Stimulated activated CD4-positive, alpha-beta T cell treated with anti-CD3 and anti-CD28 coated beads, Interleukin-2, amount 100 ng/mL, for 4 hours (primary cell): ENCODE measurements around the gene SCO2.
"Not testable (repeated sequence)": the region's sequence is repeated elsewhere in the genome, so short reads cannot be mapped to it uniquely, and the experiment has no call there.

Experiments
- DNase-seq: peaks from one replicate; pipeline ENCODE4 v3.0.0-alpha.2; 2020; ENCODE audit warnings: low read depth

The SCO2 gene

DNA sequence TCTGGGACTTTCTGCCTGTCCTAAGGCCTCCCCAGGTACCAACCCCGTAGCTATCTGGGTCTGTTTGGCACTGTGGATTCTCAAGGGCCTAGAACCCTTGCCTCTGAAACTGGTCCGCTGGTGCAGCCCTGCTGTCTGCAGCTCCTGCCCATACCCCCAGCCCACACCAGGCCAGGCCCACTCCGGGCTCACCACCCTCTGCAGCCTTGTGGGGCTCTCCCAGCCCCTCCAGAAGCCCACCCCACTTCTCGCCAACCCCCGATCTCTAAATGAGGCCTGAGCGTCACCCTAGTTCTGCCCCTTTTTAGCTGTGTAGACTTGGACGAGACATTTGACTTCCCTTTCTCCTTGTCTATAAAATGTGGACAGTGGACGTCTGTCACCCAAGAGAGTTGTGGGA is 25.0 kb upstream of the SCO2 start:
- DNase-seq: no peak

DNA sequence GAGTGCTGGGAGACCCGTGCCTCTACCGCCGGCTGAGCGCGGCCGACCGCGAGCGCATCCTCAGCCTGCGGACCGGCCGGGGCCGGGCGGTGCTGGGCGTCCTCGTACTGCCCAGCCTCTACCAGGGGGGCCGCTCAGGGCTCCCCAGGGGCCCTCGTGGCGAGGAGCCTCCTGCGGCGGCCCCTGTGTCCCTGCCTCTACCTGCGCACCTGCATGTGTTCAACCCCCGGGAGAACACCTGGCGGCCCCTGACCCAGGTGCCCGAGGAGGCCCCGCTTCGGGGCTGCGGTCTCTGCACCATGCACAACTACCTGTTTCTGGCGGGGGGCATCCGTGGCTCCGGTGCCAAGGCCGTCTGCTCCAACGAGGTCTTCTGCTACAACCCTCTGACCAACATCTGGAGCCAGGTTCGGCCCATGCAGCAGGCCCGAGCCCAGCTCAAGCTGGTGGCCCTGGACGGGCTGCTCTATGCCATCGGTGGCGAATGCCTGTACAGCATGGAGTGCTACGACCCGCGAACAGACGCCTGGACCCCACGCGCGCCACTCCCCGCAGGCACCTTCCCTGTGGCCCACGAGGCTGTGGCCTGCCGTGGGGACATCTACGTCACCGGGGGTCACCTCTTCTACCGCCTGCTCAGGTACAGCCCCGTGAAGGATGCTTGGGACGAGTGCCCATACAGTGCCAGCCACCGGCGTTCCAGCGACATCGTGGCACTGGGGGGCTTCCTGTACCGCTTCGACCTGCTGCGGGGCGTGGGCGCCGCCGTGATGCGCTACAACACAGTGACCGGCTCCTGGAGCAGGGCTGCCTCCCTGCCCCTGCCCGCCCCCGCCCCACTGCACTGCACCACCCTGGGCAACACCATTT is 23.8 kb upstream of the SCO2 start:
- no peak for DNase-seq

DNA sequence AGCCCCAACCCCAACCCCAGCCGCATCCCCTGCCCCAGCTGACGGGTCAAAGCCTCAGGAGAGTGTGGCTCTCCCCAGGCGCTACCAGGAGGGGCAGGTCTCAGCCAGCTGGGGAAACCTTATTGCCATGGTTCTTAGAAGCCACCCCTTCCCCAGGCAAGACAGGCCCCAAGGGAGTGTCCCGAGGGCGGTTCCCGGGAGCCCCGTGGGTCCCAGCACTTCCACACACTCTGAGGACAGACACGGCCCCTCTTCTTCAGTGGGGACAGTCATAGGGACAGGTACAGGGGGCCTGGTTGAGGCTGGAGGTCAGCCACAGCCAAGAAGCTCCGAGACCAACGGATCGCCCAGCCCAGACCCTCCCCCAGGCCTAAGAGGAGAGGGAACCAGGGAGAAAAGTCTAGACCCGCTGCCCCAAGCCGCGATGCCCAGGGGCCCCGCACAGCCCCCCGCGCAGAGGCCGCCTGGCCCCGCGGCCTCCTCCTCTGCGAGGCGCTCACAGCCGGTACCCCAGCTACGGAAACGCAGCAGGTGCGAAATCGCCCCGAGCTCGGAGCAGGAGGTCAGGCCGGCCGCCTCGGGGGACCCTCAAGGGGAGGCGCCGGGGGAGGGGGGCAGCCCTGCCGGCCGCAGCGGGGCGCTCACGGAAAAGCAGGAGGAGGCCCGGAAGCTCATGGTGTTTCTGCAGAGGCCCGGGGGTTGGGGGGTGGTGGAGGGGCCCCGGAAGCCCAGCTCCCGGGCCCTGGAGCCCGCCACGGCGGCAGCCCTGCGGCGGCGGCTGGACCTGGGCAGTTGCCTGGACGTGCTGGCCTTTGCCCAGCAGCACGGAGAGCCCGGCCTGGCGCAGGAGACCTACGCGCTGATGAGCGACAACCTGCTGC is 22.9 kb upstream of the SCO2 start:
- peak; percentile 44 for DNase-seq

DNA sequence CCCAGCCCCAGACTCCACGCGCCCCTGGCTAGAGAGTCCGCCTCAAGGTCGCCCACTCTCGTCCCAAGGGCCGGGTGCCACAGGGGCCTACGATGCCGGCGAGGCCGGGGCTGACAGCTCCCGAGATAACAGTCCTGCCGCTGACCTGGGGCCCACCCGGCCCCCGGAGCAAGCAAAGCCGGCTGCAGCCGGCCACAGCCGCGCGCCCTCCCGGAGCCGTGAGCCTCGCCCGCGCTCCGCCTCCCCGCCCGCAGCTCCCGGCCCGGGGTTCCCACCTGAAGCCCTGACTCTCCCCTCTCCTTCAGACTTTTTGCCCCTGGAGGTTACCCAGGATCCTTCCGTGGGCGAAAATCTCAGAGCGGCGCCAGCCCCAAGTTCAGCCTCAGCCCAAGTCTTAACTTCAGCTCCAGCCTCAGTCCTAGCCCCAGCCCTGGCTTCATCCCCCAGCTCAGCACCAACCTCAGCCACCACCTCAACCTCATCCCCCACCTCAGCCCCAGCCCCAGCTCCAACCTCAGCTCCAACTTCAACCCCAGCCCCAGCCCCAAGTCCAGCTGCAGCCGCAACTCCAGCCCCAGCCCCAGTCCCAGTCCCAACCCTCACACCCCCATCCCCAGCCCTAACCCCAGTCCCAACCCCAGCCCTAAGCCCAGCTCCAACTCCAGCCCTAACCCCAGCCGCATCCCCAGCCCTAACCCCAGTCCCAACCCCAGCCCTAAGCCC is 22.0 kb upstream of the SCO2 start:
- DNase-seq: no peak

DNA sequence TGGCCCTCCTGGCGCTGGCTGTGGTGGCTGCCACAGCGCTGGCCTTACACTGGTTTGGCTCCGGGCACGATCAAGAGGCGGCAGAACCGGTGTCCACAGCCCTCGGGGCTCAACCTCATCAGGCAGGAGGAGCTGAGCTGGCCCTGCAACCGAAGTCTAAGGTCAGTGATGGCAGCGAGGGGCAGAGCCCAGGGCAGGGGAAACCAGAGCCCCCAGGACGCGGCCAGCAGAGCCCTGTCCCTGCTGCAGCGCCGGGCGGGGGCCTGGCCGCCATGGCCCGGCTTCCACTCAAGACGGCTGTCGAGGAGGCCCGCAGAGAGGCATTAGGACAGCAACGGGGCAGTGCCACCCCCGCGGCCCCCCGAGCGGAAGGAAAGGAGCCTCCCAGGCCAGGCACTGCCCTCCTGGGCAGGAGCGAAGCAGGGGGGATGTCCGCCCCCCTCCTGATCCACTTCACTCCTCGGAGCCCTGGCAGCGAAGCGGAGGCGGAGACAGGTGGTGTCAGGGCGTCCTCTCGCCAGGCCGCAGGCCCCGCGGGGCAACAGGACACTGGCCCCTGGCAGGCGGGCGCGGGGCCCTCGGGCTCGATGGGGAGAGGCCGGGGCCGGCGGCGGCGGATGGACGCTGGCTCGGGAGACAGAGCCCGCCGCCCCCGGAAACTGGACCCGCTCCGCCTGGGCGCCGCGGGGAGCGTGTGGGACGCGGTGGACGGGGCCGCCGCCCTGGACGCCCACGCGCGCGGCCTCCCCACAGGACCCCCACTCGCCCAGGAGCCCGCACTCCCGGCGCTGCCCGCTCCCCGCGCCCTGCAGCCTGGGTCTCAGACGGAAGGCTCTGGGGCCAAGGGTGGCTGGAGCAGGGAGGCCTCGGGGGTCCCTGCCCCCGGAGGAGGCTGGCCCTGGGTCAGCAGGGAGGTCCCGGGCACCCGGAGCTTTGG is 21.2 kb upstream of the SCO2 start:
- DNase-seq: no peak

DNA sequence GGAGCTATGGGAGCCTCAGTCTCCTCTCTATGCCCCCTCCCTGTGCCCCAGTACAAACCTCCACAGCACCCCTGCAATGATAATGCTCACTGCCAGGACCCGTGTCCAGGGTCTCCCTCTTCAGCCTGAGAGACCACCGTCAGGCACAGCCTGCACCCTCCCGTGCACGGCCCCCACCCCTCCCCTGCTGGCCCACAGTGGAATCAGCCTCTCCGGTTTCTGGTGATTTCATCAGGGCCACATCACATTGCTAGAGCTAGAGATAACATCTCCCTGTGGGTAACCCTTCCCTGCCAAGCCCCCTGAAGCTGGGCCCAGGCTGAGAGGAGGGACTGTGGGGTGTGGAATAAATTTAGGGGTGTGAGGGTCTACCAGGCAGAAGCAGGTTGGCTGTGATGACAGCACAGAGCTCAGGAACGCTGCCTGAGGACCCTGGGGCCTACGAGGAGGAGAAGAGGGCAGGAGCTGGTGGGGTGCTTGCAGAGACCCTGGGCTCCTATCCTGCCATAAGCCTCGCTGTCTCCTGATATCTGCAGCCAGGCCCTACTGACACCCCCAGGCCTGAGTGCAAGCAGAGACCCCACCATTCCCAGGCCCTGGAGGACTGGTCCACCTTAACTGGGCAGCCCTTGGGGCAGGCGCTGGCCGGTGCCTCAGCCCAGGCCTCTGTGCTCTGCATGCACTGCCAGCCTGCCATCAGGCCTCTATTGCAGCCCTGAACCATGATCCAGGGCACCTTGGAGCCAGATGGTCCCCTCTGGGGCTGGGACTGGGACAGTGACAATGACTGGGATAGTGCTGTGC is 20.3 kb upstream of the SCO2 start, which contains the start of gene KLHDC7B:
TSS of gene KLHDC7B (plus strand) at position 378 of the 804 bp plus-strand sequence. CDS start at position 723, 345 bp downstream.
- DNase-seq: no peak

DNA sequence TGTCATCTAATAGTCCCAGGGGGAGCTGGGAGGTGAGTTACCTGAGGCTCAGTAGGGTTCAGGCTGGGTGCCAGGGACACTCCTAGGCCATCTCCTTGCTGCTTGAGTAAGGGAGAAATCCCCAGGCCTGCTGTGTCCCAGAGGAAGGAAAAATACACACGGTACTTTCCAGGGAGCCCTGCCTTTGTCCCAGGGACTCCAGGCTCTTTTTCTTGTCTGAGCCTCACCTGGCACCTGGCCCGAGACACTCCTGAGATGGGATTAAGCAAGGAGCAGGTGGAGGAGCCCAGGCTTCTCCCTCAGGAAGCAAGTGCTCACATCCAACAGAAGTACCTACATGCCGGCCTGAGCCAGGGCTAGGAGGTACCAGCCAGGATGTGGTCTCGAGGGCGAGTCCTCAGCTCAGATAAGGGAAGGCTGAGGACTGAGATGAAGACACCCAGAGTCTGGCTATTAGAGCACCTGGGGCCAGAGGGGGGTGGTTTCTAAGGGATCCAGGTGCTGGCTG is 19.4 kb upstream of the SCO2 start:
- DNase-seq: no peak

DNA sequence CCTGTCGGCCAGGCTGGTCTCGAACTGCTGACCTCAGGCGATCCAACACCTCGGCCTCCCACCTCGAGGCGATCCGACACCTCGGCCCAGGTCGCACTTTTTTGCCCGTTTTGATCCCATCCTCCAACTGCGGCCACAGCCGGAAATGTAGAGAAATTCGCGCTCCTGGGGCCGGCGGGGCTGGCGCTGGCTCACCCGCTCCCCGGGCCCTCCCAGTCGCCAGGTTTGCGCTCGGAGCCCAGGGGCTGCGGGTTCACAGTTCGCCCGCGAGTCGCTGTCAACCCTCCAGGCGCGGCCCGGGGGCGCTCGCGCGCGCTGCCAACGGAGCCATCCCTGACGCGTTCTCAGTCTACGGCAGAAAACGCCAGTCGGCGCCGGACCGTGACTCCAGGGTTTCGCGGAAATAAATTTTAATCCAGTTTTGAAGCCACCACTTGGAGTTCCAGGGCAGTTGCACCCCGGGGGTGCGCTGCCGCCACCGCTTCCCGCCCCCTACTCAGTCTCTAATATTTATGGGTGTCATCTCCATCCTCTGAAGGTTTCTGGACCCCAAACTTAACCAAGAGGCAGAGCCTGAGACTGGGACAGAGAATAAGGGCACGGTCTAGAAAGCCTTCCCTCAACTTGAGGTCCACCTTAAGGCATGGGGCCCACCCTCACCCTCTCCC is 18.8 kb upstream of the SCO2 start:
- peak; percentile 80 for DNase-seq

DNA sequence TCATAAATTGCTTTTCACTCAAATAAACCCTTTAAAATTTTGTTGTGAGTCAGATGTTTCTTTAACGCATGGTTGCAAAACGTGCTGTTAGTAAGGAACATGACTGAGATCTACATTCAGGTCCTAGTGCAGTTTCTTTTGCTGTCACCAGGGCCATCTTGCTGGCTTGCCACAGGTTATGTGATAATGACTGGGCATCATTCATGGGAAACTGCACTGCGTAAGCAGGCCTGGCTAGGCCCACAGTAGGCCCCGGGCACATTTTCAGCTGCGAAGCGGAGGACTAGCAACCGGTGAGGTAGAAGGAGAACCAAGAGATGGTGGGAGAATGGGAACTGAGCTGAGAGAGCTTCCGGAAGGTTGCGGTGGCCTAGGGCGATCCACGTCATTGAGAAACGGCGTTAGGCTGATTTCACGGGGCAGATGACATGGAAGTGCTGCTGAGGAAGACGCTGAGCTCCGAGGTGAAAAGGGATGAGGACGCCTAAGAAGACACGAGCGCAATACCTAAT is 17.1 kb upstream of the SCO2 start:
- no peak for DNase-seq

DNA sequence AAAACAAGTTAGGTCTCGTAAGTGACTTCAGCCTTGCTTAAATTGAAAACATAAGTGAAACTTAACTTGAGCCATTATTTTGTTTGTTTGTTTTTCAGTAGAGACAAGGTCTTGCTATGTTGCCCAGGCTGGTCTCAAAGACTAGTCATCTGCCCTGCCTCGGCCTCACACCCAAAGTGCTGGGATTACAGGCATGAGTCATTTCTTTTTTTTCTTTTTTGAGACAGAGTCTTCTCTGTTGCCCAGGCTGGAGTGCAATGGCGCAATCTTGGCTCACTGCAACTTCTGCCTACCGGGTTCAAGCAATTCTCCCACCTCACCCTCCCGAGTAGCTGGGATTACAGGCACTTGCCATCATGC is 16.2 kb upstream of the SCO2 start:
- DNase-seq: not testable (repeated sequence)

DNA sequence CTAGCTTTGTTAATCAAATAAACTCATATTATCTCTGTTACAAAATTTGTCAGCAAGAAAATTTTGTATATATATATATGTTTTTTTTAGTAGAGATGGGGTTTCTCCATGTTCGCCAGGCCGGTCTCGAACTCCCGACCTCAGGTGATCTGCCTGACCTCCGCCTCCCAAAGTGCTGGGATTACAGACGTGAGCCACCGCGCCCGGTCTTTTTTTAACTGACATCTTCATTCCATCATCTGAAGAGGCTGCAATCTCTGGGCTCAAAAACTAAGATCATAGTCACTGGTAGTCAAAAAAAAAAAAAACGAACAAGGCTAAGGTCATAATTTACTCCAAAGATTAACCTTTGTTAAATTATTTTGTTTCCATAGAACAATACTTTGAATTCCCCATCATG is 15.0 kb upstream of the SCO2 start:
- no peak for DNase-seq

DNA sequence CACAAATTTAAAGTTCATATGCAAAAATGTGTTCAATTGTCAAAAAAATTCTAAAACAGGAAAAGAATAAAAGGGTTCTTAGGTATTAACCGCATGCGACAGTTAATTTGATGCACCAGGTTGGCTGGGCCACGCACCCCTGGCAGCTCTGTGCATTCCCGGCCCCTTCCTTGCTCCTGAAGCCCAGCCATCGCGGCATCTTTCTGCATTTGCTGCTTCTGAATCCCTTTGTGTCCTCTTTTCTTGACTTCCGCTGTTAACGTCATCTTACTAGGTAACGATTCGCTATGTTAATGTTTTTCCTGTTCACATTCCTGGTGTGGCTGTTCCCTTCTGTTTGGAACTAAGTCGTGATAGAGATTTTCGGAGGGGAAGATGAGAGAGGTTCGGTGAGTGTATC is 12.4 kb upstream of the SCO2 start:
- no peak for DNase-seq

DNA sequence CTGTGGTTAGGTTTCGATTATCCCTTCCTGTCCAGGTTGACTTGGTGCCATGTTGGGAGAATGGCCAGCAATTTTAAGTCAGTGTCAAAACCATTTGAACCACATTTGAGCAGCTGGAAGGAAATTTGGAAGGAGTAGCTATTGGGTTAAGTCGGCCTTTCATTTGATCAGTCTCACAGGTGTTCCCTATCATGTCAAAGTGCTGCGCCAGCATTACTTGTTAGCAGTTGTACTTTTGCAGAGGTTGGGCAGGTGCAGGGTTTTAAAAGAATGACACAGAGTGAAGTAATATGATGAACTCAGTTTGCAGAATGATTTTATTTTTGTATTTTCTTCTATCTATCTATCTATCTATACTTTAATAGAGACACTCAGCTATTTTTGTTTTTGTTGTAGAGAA is 10.8 kb upstream of the SCO2 start:
- DNase-seq: no peak

DNA sequence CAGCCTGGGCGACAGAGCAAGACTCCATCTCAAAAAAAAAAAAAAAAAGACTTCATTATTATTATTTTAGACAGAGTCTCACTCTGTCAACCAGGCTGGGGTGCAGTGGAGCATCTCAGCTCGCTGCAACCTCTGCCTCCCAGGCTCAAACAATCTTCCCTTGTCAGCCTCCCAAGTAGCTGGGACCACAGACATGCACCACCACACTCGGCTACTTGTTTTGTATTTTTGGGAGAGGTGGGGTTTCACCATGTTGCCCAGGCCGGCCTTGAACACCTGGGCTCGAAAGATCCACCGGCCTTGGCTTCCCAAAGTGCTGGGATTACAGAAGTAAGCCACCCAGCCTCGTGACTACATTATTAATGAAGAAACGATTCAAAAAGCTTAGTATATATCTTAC is 9.7 kb upstream of the SCO2 start:
- no peak for DNase-seq

DNA sequence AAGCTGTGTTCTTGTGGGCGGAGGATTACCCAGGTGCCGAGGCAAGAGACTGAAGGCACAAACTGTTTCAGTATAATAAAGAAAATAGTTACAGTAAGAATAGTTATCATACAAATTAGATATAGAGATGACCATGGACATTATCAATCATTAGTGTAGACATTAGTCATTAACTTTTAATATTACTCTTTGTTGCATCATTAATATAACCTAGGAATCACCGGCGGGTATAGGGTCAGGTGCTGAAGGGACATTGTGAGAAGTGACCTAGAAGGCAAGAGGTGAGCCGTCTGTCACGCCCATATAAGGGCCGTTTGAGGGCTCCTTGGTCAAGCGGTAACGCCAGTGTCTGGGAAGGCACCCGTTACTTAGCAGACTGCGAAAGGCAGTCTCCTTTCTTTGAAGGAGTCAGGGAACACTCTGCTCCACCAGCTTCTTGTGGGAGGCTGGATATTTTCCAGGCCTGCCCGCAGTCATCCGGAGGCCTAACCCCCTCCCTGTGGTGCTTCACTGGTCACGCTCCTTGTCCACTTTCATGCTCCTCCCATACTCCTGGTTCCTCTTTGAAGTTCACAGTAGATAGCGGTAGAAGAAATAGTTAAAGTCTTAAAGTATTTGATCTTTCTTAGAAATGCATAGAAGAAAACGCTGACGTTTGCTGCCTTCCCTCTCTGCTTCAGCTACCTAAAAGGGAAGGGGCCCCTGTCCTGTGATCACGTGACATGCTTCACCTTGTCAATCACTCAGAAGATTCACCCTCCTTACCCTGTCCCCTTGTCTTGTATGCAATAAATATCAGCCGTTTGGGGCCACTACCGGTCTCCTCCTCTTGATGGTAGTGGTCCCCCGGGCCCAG is 8.7 kb upstream of the SCO2 start:
- DNase-seq: not testable (repeated sequence)

DNA sequence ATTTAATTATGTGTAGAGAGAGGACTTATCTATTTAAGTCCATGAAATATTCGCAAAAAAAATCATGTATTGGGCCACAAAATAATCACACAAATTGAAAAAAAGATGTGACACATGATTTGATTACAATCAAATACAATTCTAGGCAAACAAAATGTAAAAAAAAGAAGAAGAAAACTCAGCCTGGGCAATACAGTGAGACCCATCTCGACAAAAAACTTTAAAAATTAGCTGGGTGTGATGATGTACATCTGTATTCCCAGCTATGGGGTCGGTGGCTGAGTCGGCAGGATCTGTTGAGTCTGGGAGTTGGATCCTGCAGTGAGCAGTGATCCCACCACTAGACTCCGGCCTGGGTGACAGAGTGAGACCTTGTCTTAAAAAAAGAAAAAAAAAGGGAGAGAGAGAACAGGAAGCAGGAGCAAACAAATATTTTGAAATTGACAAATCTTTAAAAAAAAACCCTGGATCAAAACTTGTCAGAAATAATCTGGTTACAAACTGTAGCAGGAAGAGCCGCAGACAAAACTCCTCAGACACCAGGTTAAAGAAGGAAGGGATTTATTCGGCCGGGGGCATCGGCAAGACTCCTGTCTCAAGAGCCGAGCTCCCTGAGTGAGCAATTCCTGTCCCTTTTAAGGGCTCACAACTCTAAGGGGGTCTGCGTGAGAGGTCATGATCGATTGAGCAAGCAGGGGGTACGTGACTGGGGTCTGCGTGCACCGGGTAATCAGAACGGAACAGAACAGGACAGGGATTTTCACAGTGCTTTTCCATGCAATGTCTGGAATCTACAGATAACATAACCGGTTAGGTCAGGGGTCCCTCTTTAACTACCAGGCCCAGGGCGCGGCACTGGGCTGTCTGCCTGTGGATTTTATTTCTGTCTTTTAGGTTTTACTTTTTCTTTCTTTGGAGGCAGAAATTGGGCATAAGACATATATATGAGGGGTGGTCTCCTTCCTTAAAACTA is 7.7 kb upstream of the SCO2 start:
- no peak for DNase-seq

DNA sequence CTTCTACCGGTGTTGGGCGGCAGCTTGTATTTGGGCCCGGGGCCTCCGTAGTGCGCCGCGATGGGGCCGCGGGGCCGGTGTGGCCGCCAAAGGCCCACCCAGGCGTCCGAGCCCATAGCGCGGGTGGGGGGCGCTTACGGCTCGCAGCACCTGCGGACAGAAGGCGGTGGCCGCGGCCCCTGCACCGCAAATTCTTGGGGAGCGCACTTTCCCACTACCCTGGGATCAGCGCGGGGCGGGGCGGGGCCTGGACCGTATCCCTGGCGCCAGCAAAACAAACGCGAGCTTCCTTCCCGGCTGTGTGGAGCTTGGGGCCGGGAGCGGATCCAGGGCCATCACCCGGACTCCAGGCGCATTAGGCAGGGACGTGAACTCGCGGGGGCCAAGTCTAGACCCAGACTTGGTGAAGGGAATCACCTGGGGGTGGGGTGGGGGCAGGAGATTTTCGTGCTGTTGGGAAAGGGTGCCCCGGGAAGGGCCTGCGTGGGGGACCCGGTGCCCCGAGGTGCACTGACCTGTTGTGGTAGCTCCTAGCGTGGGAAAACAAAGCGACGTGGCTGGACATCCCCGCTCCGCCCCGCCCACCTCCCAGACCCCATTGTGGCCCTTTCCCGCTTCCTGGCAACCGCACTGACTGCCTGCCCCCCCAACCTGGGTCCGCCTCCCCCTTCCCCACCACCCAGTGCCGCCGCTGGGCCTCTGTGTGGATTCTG is 6.7 kb upstream of the SCO2 start:
- no peak for DNase-seq
